ENCODE measurements around the gene TMEM119.
"Not testable (repeated sequence)": the region's sequence is repeated elsewhere in the genome, so short reads cannot be mapped to it uniquely, and the experiment has no call there.

The TMEM119 gene

DNA sequence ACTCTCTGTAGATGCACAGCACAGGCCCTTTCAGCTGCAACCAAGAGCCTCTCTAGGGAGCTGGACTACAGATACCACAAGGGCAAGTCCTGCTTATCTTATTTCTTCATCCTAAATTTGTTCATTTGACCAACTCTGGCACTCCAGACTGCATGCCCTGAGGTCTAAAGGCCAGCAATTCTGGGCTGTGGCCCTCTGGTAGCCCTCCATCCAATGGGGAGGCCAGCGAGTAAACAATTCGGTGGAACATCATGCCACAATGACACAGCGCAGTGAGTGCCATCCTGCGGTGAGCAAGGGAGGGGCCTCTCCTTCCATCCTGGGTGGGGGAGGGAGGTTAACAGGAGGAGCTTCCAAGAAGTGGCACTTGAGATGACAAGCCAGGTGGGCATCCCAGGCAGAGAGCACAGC lies 36.5 kb upstream of the TMEM119 start:
- DNase-seq (ENCODE audit: low spot score), result peak; percentile 90

DNA sequence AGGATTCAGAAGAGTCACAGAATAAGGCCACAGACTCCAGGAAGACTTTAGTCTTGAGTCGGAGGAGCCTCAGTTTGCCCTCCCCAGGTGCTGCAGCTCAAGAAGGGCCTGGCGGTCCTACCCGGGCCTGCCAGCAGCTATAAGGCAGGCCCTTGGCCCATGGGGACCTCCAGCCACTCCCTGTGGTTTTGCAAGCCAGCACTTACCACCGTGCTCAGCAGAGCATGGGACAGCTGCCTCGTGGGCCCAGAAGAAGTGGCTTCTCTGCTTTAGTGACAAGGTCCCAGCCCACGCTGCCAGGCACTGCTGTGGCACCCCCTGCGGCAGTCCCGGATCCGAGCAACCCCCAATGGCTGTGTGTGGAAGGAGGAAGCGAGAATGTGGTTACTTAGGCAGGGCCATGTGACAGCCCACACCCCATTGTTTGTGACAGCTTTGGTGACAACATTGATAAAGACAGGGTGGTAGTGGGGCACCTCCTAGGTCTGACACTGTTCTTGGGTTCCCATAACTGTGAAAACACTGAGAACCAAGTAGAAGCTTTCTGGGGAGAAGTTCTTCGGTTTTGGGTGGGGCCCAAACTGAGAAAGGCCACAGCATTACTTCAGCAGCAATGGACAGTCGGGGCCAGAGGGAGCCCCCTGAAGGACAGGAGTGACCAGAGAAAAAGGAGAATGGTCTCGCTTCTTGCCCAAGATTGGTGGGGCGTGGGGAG lies 35.8 kb upstream of the TMEM119 start, which contains the start of gene SELPLG:
TSS of gene SELPLG (minus strand) at position 361 of the 715 bp plus-strand sequence. CDS start 9,587 bp downstream, outside the sequence.
- DNase-seq (ENCODE audit: low spot score), result peak; percentile 92

DNA sequence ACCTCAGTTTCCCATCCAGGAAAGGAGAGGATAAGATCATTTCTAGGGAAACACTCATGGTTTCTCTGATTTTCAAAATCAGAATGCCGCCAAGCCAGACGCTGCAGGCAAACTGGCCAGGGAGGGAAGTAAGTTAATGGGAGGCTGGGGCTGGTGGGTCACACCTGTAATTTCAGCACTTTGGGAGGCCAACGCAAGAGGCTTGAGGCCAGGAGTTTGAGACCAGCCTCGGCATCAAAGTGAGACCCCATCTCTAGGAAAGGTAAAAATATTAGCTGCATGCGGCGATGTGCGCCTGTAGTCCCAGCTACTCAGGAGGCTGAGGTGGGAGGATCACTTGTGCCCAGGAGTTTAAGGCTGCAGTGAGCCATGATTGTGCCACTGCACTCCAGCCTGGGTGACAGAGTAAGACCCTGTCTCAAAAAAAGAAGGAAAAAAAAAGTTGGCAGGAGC lies 35.2 kb upstream of the TMEM119 start:
- no peak for DNase-seq (ENCODE audit: low spot score)

DNA sequence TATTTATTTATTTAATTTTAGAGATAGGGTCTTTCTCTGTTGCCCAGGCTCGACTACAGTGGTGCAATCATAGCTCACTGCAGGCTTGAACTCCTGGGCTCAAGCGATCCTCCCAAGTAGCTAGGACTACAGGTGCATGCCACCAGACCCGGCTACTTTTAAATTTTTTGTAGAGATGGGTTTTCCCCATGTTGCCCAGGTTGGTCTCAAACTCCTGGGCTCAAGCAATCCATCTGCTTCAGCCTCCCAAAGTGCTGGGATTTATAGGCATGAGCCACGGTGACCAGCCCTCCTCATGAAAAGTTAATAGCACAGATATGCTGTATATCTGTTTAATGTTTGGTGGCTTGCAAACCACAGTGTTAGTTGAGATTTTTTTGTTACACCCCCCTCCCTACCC lies 33.4 kb upstream of the TMEM119 start:
- DNase-seq (ENCODE audit: low spot score), result not testable (repeated sequence)

DNA sequence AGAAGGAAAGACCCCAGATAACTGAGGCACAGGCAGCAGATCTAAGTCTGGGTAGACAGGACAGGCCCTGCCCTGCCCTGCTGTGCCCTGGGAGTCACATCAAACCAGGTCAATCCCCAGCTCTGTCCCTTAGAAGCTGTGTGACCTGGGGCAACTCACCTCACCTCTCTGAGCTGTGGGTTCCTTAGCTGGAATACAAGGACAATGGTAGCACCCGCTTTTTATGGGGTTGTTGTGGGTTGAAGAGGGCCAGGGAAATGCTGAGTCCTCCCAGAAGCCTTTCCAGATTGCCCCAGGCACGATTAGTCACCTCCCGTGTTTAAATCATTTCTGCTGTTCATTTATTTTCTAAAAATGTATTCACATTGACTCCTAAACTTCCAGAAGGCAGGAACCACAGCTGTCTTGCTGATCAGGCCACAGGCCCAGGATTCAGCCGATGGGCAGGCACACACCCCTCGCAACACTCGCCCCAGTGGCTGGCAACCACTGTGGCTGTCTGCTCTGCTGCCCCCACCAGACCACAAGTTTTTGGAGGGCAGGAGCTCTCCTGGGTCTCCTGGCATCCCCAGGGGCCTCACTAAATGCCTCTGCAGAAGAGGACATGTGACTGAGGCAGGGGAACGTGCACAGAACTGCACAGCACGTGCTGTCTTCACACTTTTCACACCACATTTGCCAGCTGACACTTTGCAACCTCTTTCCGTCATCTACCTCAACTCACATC lies 32.8 kb upstream of the TMEM119 start:
- DNase-seq (ENCODE audit: low spot score), result no peak

DNA sequence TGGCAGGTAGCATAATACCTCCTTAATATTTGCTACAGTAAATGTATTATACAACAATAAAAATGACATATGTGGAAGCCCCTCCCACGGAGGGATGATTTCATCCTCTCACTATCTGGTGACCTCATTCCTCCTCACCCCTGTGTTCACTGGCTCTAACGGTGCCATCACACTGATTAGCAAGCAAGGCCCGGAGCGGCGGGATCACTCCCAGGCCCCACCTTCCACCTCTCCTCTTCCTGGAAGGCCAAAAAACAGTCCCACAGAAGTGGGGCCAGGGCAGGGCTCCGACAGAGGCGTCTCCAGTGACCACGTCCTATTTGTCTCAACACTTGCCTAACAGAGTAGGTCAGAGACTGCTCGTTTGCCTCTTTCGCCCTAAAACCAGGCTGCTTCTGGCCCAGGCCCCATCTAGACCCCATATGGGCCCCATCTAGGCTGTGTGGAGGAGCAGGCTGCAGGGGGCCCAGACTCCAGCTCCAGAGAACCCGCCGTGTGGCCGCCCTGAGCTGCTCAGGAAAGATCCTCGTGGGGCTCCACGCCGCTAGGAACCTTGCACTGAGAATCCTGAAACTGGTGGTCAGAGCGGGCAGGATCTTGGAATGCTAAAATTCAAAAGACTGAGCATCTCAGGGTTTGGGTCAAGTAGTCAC lies 32.1 kb upstream of the TMEM119 start:
- peak; percentile 75 for DNase-seq (ENCODE audit: low spot score)

DNA sequence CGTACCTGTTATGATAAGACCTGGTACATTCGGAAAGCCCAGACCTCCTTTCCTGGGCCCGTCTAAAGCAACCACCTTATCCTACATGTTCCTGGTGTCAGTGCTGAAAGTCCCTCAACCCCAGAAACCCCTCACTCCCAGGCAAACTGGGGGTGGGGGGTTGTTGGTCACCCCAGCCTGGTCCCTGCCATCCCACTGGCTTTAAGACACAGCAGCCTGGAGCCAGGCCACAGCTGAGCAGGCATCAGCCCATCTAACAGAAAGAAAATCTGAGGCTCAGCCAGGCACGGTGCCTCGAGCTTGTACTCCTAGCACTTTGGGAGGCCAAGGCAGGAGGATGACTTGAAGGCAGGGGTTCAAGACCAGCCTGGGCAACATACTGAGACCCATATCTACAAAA lies 31.3 kb upstream of the TMEM119 start:
- no peak for DNase-seq (ENCODE audit: low spot score)

DNA sequence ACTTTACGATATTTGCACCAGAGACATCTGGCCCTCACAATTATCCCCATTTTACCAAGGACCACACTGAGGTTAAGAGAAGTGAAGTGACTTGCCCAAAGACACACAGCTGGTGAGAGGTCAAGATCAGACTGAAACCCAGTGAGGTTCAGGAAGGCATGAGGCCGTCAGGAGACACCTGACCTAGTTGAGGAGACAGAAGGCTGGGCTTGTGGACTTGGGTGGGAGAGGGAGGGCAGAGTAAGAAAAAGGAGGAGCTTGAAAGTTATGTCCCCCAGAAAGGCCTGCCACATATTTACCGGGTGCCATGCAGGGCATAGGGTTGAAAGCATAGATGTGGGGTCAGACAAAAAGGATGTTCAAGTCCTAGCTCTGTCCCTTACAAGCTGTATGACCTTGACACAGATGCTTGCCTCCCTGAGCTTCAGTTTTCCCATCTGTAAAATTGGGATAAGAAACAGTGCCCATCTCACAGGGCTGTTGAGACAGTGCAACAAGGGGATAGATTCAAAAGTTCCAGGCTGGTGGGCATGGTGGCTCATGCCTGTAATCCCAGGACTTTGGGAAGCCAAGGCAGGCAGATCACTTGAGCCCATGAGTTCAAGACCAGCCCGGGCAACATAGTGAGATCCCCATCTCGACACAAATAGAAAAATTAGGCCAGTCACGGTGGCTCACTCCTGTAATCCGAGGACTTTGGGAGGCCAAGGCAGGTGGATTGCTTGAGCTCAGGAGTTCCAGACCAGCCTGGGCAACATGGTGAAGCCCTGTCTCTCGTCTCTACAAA lies 29.4 kb upstream of the TMEM119 start:
- DNase-seq (ENCODE audit: low spot score), result no peak

DNA sequence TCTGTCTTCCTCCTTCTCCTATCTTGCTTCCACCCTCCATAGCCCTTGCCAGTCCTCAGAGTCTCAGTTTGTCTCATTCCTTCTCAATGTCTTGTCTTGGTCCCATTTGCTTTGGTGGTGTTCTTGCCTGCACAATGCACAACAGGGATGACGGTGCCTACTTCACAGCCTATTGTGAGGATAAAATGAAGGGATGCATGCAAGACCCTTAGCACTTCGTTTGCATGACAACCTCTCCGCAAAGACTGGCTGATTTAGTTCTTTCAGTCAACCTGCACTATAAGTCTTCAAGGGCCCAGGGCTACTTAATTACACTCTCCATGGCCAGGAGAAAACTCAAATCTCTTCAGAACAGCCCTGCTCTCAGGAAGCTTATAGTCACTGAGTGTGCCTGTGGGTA lies 27.3 kb upstream of the TMEM119 start:
- no peak for DNase-seq (ENCODE audit: low spot score)

DNA sequence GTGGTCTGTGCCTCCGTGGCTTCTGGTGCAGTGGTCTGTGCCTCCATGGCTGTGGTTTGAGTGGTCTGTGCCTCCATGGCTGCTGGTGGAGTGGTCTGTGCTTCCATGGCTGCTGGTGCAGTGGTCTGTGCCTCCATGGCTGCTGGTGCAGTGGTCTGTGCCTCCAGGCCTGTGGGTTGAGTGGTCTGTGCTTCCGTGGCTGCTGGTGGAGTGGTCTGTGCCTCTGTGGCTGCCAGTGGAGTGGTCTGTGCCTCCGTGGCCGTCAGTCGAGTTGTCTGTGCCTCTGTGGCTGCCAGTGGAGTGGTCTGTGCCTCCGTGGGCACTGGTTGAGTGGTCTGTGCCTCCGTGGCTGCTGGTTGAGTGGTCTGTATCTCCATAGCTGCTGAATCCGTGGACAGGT lies 25.7 kb upstream of the TMEM119 start:
- no peak for DNase-seq (ENCODE audit: low spot score)

DNA sequence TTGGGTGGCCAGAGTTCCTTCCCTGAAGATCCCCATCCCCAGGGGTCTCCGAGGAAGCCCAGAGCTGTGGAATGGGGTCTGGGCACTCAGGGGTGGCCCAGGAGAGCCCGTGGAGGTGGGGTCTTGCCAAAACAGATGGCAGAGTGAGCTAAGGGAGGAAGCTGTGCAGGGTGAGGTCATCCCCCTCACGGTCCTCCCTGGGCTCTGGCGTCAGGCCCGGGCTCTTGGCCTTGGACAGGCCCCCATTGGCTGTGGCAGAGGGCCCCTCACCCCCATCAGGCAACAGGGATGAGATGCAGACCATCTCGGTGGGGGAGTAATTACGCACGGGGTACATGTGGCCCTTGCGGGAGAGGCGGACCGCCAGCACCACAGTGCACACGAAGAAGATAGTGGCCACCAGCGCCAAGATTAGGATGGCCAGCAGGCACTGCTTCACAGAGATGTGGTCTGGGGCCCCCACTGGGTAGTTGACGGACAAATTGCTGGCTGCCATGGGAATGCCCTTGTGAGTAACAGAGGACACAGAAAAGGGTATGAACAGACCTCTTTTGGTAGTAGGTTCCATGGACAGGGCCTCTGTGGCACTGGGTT lies 25.1 kb upstream of the TMEM119 start:
- no peak for DNase-seq (ENCODE audit: low spot score)

DNA sequence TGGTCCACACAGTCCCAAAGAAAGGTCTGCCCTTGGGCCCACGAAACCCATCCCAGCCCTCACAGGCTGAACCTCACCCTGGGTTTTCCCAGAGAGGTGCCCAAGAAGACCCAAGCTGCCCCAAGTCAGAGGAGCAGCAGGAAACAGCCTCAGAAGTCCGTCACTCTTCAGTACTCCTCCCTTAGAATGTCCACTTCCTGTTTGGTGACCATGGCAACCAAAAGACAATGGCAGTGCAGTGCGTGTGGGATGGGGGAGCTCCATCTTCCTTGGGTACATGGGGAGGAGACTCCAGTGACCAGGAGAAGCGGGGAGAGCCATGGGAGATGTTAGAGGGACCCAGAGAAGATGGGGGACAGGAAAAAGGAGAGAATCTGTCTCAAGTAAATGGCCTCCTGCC lies 24.5 kb upstream of the TMEM119 start:
- no peak for DNase-seq (ENCODE audit: low spot score)

DNA sequence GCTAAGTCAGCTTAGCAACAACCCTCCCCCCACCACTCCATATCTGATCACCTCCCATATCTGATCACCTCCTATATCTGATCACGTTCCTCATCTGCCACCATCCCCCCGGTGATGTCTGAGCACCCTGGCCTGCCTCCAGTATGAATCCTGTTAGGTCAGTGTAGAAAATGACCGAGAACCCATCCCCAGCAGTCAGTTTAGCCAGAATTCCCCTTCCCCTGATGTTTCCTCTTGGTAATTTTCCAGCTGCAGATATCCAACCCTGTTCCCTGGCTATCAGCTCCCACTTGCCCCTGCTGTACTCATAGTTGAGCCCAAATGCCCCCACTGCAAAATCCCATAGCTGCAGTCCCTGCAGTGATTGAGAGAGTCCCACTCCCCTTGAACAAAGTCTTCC lies 23.3 kb upstream of the TMEM119 start:
- no peak for DNase-seq (ENCODE audit: low spot score)

DNA sequence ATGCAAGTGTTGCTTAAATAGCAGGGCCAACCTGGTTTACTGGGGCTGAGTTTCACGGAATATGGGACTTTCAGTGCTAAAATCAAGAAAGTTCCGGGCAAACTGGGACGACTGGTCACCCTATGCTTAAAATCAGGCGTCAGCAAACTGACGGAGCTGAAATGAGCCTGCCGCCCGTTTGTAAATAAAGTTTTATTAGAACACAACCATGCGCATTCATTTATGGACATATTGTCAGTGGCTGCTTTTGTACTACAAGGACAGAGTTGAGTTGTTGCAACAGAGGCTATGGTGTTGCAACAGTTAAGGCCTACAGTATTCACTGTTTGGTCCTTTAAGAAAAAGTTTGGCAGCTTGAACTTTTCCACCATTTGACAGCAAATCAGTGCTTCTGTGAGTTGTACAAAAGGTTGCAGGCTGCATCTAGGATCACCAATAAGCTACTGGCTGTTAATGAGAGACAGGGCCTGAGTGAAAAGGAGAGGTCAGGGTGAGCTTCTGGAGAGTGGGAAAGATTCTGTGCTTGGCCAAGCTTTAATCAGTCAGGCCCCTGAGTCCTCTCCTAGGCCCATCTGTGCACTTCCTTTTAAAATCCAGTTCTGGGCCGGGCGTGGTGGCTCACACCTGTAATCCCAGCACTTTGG lies 22.5 kb upstream of the TMEM119 start:
- DNase-seq (ENCODE audit: low spot score), result no peak

DNA sequence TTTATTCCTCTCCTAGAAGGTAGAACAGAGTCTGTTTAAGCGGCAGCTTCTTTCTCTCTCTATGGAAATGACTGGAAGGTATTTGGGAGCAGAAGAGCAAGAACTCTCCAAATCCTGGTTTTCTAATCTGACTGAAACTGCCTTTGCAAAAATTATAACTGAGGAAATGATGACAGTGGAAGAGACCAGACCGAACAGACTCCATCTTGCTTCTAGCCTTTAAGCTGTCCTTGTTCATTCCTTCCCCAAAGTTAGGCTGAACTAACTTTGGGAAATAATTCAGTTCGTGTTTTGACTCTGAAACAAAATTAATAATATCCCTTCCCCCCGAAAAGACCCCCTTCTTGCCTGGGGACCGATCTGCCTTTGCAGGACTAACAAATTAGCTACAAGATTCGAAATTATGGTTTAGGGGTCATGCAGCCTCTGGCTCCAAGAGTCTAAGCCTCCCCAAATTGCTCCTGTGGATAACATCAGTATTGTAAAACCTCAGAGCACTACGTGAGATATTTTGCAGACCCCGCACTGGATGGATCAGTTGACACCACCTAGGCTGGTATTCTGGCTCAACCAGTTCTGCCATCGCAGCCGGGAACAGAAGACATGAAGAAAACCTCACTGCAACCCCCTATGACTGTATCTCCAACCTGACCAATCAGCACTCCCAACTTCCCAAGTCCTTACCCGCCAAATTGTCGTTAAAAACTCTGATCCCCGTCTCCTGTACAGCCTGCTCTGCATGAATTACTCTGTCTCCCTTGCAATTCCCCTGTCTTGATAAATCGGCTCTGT lies 21.7 kb upstream of the TMEM119 start:
- no peak for DNase-seq (ENCODE audit: low spot score)

DNA sequence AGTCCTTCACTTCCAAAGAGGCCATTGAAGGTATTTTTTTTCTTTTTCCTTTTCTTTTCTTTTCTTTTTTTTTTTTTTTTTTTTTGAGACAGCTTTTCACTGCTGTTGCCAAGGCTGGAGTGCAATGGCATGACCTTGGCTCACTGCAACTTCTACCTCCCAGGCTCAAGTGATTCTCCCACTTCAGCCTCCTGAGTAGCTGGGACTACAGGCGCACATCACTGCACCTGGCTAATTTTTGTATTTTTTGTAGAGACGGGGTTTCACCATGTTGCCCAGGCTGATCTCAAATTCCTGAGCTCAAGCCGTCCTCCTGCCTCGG lies 21.0 kb upstream of the TMEM119 start:
- not testable (repeated sequence) for DNase-seq (ENCODE audit: low spot score)

DNA sequence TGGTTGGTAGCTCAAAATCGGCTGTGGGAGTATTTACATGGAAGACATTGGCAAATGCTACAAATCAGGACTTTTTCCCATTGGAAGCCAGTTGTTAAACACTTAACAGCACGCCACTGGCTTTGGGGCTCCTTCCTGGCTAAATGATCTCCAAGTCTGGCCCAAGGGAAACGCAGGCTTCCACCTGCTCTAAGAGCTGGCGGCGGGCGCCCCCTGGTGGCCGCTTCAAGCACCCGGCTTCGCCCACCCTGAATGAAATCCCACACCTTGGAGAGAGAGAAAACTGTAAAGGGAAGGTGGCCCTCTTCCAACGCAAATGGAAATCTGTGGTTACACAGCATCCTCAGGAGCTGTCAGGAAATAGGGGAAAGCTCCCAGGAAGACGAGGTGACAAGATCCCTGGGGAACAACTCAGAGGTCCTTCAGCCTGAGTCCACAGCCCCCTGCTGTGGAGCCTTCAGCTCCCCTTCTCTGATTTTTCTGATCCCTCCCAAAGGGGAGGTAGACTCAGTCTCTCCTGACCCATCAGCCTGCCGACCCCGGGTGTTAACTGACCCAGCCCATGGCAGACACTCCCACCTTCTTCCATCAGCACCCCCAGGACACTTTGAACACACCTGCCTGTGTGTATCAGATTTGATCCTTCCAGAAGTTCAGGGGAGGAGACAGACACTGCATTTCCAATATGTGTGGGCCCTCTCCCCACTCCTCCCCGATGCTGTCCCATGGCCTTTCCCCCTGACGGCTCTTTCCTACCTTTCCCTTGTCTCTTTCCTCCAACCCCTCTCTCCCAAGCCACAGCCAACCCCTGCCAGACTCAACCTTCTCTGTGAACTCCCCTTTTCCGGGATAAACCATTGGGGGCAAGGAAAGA lies 20.4 kb upstream of the TMEM119 start:
- DNase-seq (ENCODE audit: low spot score), result peak; percentile 76

DNA sequence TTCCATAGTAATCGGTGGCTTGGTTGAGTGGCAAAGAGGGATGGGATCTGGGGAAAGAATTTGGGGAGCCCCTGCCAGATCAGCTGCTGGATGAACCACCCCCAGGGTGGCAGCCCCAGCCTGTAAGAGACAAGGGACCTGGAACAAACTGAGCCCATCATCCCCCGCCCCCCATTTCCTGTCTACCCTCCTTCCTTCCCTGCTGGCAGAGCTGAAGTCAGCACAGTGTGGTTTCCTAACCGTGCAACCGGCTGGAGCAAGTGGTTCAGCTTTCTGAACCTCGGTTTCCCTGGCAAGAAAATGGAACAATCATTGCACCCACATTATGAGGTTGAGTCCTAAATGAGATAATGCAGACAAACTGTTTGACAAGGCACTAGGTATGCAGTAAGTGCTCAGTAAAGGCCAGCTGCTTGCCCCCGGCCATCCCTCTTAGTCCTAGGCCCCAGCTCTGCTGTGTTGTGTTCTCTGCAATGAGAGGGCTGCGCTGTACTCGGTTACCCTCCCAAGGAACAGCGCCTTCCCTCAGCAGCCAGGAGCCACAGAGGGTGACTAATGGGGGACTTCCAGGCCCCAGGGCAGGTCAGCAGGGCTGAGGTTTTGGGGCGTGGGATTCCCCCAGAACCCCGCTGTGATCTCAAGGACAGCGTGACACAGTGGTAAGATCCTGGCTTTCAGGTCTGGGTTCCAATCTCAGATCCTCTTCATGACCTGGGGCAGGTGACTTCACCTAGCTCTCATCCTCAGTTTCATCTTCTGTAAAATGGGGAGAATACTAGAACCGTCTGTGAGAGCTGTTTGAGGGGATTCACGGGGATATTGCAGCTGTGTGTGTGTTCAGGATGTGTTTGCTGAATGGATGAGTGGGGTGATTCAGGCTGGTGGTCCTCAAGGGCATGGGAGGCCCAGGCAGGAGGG lies 19.3 kb upstream of the TMEM119 start:
- DNase-seq (ENCODE audit: low spot score), result peak; percentile 86

DNA sequence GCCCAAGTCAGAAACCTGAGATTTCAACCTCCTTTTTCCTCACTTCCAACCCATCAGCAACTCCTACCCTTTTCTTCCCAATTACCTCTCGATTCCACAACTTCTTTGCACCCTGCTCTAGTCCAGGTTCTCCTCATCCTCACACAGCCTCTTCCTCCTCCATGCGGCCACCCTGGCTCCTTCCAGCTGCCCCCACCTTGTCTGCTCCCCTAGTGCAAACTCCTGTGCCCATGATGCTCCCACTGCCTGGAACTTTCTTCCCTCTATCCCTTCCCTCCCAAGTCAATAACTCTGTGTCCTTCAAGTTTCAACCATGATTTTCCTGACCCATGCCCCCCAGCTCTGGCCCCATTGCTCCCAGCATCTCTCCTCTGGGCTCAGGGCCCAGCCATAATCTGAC lies 18.5 kb upstream of the TMEM119 start:
- DNase-seq (ENCODE audit: low spot score), result no peak

All from activated CD4-positive, alpha-beta T cell treated with anti-CD3 and anti-CD28 coated beads, Interleukin-2, Interleukin-4, amounts not matched to agents 100 ng/mL and 50 ng/mL, durations not matched to agents 16 hours and 8 hours (primary cell).